GM12878 (cell line): ENCODE measurements around the gene GALNTL6. TPM values are rescaled to one million over a fixed set of nuclear protein-coding genes. Genes with fewer than 3 reads are reported as not detected.

Source experiments
- ATAC-seq: fragments of 200-7000 bp; cut with Tn5 transposase; 3 replicates; pipeline ENCODE4 v1.9.1; 2020; ENCODE audit warnings: mild to moderate bottlenecking, moderate library complexity
- BruUV-seq: library from RNA; stranded (reverse); fragments of 400-500 nt; replicated peaks from 2 replicates; lab custom pipeline; 2021; lab: Mats Ljungman, UMichigan
- CTCF ChIA-PET: fragments of 300-600 bp; sonication (Branson Sonifier 250); formaldehyde crosslinking; extraction: SDS; loops from one replicate; lab custom pipeline; 2021; ENCODE audit warnings: inconsistent platforms; lab: Yijun Ruan, JAX
- POLR2A ChIA-PET: fragments of 350-600 bp; formaldehyde crosslinking; extraction: SDS; loops from one replicate; lab custom pipeline; 2021; ENCODE audit warnings: inconsistent platforms; lab: Charles Lee
- RAD21 ChIA-PET: fragments of 300-600 bp; sonication (Branson Sonifier 250); formaldehyde crosslinking; loops from one replicate; lab custom pipeline; 2023; ENCODE audit warnings: antibody characterized with exemption; ENCODE audit not compliant: unreplicated experiment; lab: Charles Lee
- SMC1A ChIA-PET: fragments of 300-600 bp; sonication (Branson Sonifier 250); formaldehyde crosslinking; loops from one replicate; lab custom pipeline; 2023; ENCODE audit not compliant: unreplicated experiment, uncharacterized antibody; lab: Charles Lee
- DNase-seq: peaks from one replicate; pipeline ENCODE4 v3.0.0-alpha.2; 2011; ENCODE audit warnings: low read depth, low spot score
- FAIRE-seq: peaks from 3 replicates; lab custom pipeline; 2011; peaks lifted over from hg19 to GRCh38; lab: Jason Lieb, UNC
- H2AFZ ChIP-seq: 2 replicates; pipeline ENCODE4 v1.6.0; 2011; ENCODE audit warnings: low read depth, low read length, control low read depth; ENCODE audit not compliant: control insufficient read depth
- H3K27ac ChIP-seq: 2 replicates; pipeline ENCODE4 v1.5.1; 2011; ENCODE audit warnings: control low read depth; ENCODE audit not compliant: control insufficient read depth, insufficient read depth
- H3K27me3 ChIP-seq, 2 experiments: replicated peaks in 1 of 2; 2 replicates each; pipeline versions ENCODE4 v1.6.0 to v1.6.1; 2011; ENCODE audit warnings: low read length in 1 of 2; ENCODE audit not compliant: control insufficient read depth in 2 of 2, insufficient read depth in 2 of 2
- H3K36me3 ChIP-seq, 2 experiments: 2 replicates each; pipeline ENCODE4 v1.5.1; 2011; ENCODE audit warnings: low read length in 1 of 2; ENCODE audit not compliant: control insufficient read depth in 2 of 2, insufficient read depth in 2 of 2
- H3K4me1 ChIP-seq: 2 replicates; pipeline ENCODE4 v1.6.1; 2011; ENCODE audit warnings: mild to moderate bottlenecking, low read length, moderate library complexity, mixed read lengths; ENCODE audit not compliant: control insufficient read depth, insufficient read depth
- H3K4me2 ChIP-seq: 2 replicates; pipeline ENCODE4 v1.6.0; 2011; ENCODE audit warnings: control low read depth; ENCODE audit not compliant: control insufficient read depth, insufficient read depth
- H3K4me3 ChIP-seq: fragments of 200-600 bp; sonication (generic); 2 replicates; pipeline ENCODE4 v1.5.1; 2016
- H3K79me2 ChIP-seq: 2 replicates; pipeline ENCODE4 v1.6.0; 2011; ENCODE audit warnings: low read length; ENCODE audit not compliant: control insufficient read depth, insufficient read depth
- H3K9ac ChIP-seq: 2 replicates; pipeline ENCODE4 v1.8.0; 2011; ENCODE audit warnings: low read length, control low read depth, mixed read lengths; ENCODE audit not compliant: control insufficient read depth, insufficient read depth
- H3K9me3 ChIP-seq: replicated peaks from 3 replicates; pipeline ENCODE4 v1.5.1; 2011; ENCODE audit warnings: mild to moderate bottlenecking, low read length; ENCODE audit not compliant: control insufficient read depth, insufficient read depth
- H4K20me1 ChIP-seq: 2 replicates; pipeline ENCODE4 v1.6.0; 2011; ENCODE audit not compliant: control insufficient read depth, insufficient read depth
- ATF7 ChIP-seq: fragments of 450-650 bp; IDR thresholded peaks from 2 replicates; pipeline ENCODE4 v1.6.1; 2016; ENCODE audit warnings: low read depth, mild to moderate bottlenecking
- EED ChIP-seq: sonication (generic); IDR thresholded peaks from 2 replicates; pipeline ENCODE4 v1.6.1; 2016; ENCODE audit warnings: antibody characterized with exemption, low read depth
- EZH2 ChIP-seq: IDR thresholded peaks from 2 replicates; pipeline ENCODE4 v1.6.1; 2012; ENCODE audit warnings: low read depth, mild to moderate bottlenecking, control low read depth, inconsistent platforms, low read length, borderline replicate concordance; ENCODE audit not compliant: control insufficient read depth
- HDAC2 ChIP-seq: fragments of 200-600 bp; sonication (generic); IDR thresholded peaks from 2 replicates; pipeline ENCODE4 v1.6.1; 2017
- HDAC6 ChIP-seq: fragments of 200-600 bp; sonication (generic); IDR thresholded peaks from one replicate; pipeline ENCODE4 v1.8.0; 2017; ENCODE audit warnings: antibody characterized with exemption; ENCODE audit not compliant: unreplicated experiment
- KLF5 ChIP-seq: fragments of 450-650 bp; IDR thresholded peaks from 2 replicates; pipeline ENCODE4 v1.6.1; 2014; ENCODE audit warnings: mild to moderate bottlenecking; ENCODE audit not compliant: partially characterized antibody
- MLLT1 ChIP-seq: fragments of 450-650 bp; IDR thresholded peaks from 2 replicates; pipeline ENCODE4 v1.6.1; 2016; ENCODE audit warnings: mild to moderate bottlenecking
- NFIC ChIP-seq: IDR thresholded peaks from 2 replicates; pipeline ENCODE4 v1.6.1; 2012; ENCODE audit warnings: low read depth, mild to moderate bottlenecking, inconsistent platforms, low read length, moderate library complexity
- NFYA ChIP-seq: IDR thresholded peaks from 2 replicates; pipeline ENCODE4 v1.6.1; 2011; ENCODE audit warnings: low read depth, mild to moderate bottlenecking, low read length, improper control_type of control experiment, borderline replicate concordance
- PBX3 ChIP-seq: IDR thresholded peaks from 2 replicates; pipeline ENCODE4 v1.6.1; 2011; ENCODE audit warnings: mild to moderate bottlenecking, low read depth, low read length, moderate library complexity; ENCODE audit not compliant: insufficient replicate concordance
- POLR2AphosphoS2 ChIP-seq: IDR thresholded peaks from 2 replicates; pipeline ENCODE4 v1.6.1; 2011; ENCODE audit warnings: low read depth, mild to moderate bottlenecking, low read length, improper control_type of control experiment, moderate library complexity
- POU2F2 ChIP-seq: IDR thresholded peaks from 3 replicates; pipeline ENCODE4 v1.6.1; 2011; ENCODE audit warnings: low read depth, mild to moderate bottlenecking, low read length, borderline replicate concordance
- SPI1 ChIP-seq: IDR thresholded peaks from 2 replicates; pipeline ENCODE4 v1.6.1; 2011; ENCODE audit warnings: low read depth, mild to moderate bottlenecking, low read length, moderate library complexity, borderline replicate concordance; ENCODE audit not compliant: insufficient read depth
- TAF1 ChIP-seq: IDR thresholded peaks from 2 replicates; pipeline ENCODE4 v1.6.1; 2011; ENCODE audit warnings: mild to moderate bottlenecking, low read depth, low read length, borderline replicate concordance
- ZBED1 ChIP-seq: IDR thresholded peaks from 2 replicates; pipeline ENCODE4 v1.6.1; 2016; ENCODE audit warnings: borderline replicate concordance
- ZNF384 ChIP-seq: IDR thresholded peaks from 2 replicates; pipeline ENCODE4 v1.6.1; 2012; ENCODE audit warnings: low read depth, mild to moderate bottlenecking, low read length, improper control_type of control experiment, borderline replicate concordance
- ZZZ3 ChIP-seq: IDR thresholded peaks from 2 replicates; pipeline ENCODE4 v1.6.1; 2011; ENCODE audit warnings: low read depth; ENCODE audit not compliant: control insufficient read depth, insufficient read length
- WGBS: methylation state at CpG from one replicate; pipeline ENCODE4 v1.1.6; 2016; ENCODE audit warnings: low lambda C conversion rate; ENCODE audit not compliant: insufficient replicate concordance, insufficient coverage; ENCODE audit errors: missing lambda C conversion rate; 5-methylcytosine and 5-hydroxymethylcytosine counted together
- in situ Hi-C: fragments of 300-500 bp; cut with MboI; formaldehyde crosslinking; loops from 9 replicates; pipeline ENCODE4 v1.14.3; 2018; ENCODE audit warnings: mixed read lengths
- intact Hi-C: fragments of 100-400 bp; cut with micrococcal nuclease; formaldehyde crosslinking; loops from one replicate; pipeline ENCODE4 v1.14.2; 2022; ENCODE audit not compliant: unreplicated experiment
- polyA plus RNA-seq, 11 experiments: library from polyadenylated mRNA; depleted of rRNA in 4 of 11; unstranded in 6 of 11; stranded (reverse) in 5 of 11; fragments of >200 nt; fragmentation: Nextera tagmentation in 4 of 11; fragmentation: Illumina TruSeq in 1 of 11; extraction: Ambion mirVana in 4 of 11; extraction: Trizol in 1 of 11; gene quantifications; 1 replicate in 1 of 11; 2 replicates in 10 of 11; pipeline versions ENCODE4 v1.2.1 to v1.2.3, GENCODE V29; 2011 to 2016; ENCODE audit warnings: inconsistent platforms in 2 of 11, missing spikeins in 2 of 11, low read depth in 1 of 11
- total RNA-seq, 4 experiments: library from RNA; depleted of rRNA in 3 of 4; stranded (reverse); fragments of >200 nt in 3 of 4; fragmentation: Illumina TruSeq in 1 of 4; extraction: Trizol in 1 of 4; gene quantifications; 2 replicates each; pipeline versions ENCODE4 v1.2.1 to v1.2.3, GENCODE V29; 2013 to 2021
- TF ChIP-seq, protein P1 (sequence below): IDR thresholded peaks from 2 replicates; pipeline ENCODE4 v1.6.1; 2011; ENCODE audit warnings: low read depth, mild to moderate bottlenecking, low read length, moderate library complexity, borderline replicate concordance; ENCODE audit errors: extremely low read depth
- TF ChIP-seq, protein P2 (sequence below): IDR thresholded peaks from 2 replicates; pipeline ENCODE4 v1.6.1; 2012; ENCODE audit warnings: low read depth, low read length, improper control_type of control experiment

GALNTL6 gene
- total and polyA plus RNA-seq, 10 of the 15 experiments (the other 5 are each of a cell fraction or from before 2014, with no cell fraction given), result 0.01 to 0.29 TPM; not detected in 8

DNA sequence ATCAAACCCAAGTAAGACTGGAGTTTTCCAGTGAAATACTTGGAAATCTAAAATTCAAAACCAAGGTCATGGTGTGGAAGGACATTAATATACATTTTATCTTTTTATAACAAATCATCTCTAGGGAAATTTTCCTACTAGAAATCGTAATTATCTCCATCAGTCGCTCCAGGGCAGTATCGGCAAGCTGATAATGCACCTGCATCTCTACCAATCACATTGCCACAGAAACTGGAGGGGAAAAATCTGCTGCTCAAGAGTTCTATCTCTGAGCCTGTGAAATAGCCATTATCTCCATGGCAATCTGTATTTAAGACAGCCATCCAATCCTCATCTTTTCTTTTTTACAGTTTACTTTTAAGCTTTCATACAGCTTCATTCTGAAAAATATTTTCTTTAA lies 817.1 kb downstream of the GALNTL6 start:
- no peak for DNase-seq
- H4K20me1 ChIP-seq, result no peaks in the 10 kb centered on the region
- H3K79me2 ChIP-seq, result no peaks in the 10 kb centered on the region
- ChIA-PET CTCF (no interaction called here), RAD21 (no interaction called here), SMC1A (no interaction called here), POLR2A (no interaction called here)
- no peaks in the 10 kb centered on the region for H3K9me3 ChIP-seq
- BruUV-seq, result no TSS peak
- H2AFZ ChIP-seq, result no peak overlapping the region
- H3K9ac ChIP-seq, result no peak overlapping the region
- ATAC-seq, result no peak
- WGBS, result 39% methylated on average over 3 of the region's 3 CpGs
- in situ Hi-C loops, result no loop called here
- no peak for FAIRE-seq
- H3K27ac ChIP-seq, result no peak overlapping the region
- no peaks in the 10 kb centered on the region for H3K36me3 ChIP-seq
- H3K27me3 ChIP-seq, result no peaks in the 10 kb centered on the region
- no peak overlapping the region for H3K4me3 ChIP-seq
- no peaks in the 10 kb centered on the region for H3K4me1 ChIP-seq
- intact Hi-C loops, result no loop called here
- H3K4me2 ChIP-seq, result no peak overlapping the region
- TF ChIP-seq ZNF384 (no peak), ATF7 (no peak), ZBED1 (no peak), MLLT1 (no peak), POLR2AphosphoS2 (no peak), HDAC6 (no peak), NFIC (no peak), ZZZ3 (no peak), EED (no peak), TAF1 (no peak), EZH2 (no peak), NFYA (no peak), KLF5 (no peak), HDAC2 (no peak), SPI1 (no peak), PBX3 (no peak), POU2F2 (no peak)
- TF ChIP-seq, protein P1, sequence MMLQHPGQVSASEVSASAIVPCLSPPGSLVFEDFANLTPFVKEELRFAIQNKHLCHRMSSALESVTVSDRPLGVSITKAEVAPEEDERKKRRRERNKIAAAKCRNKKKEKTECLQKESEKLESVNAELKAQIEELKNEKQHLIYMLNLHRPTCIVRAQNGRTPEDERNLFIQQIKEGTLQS, result no peak
- TF ChIP-seq, protein P2, sequence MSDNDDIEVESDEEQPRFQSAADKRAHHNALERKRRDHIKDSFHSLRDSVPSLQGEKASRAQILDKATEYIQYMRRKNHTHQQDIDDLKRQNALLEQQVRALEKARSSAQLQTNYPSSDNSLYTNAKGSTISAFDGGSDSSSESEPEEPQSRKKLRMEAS, result no peak
